Daoy (cell line): ENCODE results near the gene ST8SIA4. TPM values are rescaled to one million over a fixed set of nuclear protein-coding genes. Genes with fewer than 3 reads are reported as not detected.

ENCODE experiments used
- DNase-seq: peaks from one replicate; pipeline ENCODE4 v3.0.0-alpha.2; 2015; ENCODE audit warnings: low read depth
- total RNA-seq: library from RNA; depleted of rRNA; stranded (reverse); fragments of >200 nt; shearing (Covaris generic); gene quantifications from 2 replicates; pipeline ENCODE4 v1.2.3, GENCODE V29; 2014

ST8SIA4 gene
- total RNA-seq, 1 experiment from 2014 or later, result 2.1 TPM

DNA sequence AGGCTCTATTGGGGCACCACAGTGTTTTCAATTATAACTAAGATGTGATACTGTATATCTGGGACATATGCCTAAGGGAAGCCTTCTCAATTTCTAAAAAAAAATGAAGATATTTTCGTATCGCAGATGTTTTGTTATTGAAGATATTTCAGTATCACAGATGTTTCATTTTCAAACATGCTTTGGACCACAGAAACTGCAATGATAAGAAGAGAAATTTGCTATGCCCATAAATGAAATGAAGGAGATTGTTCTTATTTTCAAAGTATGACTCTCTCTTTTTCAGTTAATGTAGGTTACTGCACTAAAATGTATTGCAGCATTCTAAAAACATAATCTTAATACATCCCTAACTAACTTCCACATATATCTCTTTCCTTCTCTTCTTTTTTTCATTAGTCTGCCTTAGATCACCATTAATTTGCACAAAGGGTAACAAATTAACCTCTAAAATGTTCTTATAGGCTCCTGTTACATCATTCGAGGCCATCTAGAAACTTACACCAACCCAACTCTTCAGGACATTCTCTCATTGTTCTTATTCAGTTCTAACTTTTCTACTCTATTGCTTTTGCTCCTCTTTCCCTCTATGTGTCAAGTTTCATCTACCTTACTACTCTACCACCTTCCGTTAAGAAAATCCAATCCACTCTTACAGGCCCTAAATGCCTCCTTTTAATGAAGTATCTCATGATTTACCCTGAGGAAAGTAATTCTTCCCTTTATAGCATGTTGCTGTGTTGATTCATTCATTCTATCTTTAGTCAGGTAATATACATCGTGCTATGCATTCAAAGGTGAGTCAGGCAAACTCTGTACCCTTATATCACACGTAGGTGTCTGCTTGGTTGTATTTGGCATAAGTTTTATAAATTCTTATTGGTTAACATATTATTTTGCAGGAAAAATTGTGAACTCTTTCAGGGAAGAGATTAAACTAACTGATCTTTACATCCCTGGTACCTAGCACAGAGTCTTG, 70.5 kb downstream of the ST8SIA4 start:
- DNase-seq, result no peak

DNA sequence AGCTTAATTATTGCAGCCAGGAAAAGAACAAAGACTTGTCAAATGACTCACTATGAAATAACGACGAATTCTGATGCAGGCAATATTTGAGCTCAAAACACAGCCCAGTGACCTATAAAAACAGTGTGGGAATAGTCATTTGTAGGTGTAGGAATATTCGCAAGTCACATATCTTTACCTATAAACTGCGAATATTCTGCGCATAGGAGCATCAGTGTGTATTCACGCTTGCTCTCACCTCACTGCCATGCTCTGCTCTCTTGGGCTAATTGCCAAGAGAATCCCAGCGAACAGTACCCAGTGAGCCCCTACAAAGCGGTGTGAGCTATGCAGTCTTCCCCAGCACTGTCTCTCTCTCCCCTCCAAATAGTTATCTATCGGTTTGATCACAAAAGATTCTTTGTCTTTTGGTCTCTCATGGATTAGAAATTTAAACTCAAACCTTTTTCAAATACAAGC, 74.2 kb downstream of the ST8SIA4 start:
- DNase-seq, result no peak

DNA sequence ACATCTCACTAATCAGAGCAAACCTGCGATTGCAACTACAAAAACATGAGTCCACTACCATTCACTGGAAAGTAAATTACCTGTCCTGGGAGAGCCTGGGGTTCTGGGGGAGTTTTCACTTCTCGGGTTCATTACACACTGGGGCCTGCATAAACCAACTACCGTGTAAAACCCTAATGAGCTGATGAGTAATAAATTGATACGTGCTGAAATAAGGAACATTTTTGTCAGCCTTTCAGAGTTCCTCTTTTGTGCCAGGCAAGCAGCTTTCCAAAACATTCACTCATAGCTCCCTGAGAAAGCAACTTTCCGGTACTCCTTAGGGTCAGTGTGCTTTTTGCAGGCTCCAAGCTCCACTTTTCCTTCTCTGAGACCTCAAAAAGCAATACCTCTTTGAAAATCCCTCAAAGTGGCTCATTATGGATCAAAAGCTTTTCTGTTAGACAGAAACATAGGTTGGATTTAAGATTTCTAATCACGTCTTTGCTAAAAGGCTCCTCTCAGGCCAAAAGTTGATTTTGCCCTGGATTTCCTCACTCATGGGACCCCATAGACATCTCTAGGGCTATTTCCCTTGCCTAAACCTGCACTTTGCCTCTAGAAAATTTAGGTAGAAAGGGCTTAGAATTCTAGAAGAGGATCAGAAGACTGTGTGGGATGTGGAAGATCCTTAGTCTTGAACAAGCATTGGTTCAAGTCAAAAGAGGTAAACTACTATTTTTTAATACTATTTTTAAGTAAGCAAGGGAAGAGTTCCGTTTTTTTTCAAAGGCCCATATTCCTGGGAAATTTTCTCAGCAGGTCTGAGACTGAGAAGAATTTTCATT, 74.8 kb downstream of the ST8SIA4 start:
- DNase-seq, result no peak

DNA sequence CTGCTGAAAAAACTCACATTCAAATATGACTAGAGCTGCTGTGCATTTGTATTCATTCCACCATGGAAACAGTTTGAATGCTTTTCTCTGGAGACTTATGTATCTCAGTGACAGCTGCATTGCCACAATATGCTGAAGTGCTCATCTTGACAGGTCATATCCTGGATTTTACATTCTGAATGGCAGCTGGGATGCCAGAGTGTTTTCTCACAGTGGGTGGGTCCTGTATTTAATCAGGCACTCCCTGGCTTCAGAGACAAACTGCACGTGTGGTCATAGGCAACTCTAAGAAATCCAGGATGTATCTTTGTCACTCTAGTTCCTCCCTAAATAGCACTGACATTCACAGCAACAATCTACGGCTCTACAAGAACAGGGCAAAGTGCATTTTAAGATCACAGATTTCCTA, 75.6 kb downstream of the ST8SIA4 start:
- no peak for DNase-seq

DNA sequence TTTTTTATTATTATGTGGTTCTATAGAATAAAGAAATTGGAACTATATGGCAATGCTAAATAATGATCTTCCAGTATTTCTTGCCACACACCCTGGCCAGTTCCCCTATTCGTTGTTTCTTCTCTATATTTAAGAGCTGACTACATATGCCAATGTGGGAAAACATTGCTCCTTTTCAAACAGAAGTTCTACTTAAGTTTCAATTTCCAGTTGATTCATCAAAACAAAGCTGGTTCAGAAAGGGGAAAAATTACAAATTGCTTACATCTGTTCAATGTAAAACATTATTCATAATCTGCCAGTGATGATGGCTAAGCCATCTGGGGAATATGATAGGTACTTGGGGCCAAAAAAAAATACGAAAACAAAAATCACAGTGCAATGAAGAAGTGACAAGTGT, 76.9 kb downstream of the ST8SIA4 start:
- DNase-seq, result no peak

DNA sequence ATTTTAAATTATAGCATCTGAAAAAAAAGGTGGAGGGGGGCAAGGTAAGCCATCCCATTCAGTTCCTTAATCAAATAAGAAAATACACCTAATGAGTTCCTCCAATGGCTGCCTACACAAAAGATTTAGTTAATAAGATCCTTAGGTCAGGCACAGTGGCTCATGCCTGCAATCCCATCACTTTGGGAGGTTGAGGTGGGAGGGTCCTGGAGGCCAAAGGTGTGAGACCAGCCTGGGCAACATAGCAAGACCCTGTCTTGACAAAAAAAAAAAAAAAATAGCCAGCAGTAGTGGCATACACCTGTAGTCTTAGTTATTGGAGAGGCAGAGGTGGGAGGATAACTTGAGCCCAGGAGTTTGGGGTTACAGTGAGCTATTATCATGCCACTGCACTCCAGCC, 78.4 kb downstream of the ST8SIA4 start:
- DNase-seq, result no peak

DNA sequence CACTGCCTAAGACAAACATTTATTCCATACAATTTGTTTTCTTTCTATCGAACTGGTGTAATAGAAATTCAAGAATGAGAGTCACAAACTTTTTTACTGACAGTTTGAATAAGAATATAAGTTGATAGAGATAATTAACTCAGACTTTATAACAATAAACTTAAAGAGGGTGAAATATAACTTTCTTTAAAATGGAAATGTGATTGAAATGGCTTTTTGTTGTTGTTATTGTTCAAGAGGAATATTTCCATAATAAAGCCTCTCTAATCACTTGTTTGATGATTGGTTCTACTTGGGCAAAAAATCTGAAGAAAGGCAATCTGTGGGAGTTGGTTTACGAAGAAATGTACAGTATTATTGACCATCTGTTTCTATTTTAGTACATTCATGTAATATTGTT, 79.3 kb downstream of the ST8SIA4 start:
- DNase-seq, result no peak

DNA sequence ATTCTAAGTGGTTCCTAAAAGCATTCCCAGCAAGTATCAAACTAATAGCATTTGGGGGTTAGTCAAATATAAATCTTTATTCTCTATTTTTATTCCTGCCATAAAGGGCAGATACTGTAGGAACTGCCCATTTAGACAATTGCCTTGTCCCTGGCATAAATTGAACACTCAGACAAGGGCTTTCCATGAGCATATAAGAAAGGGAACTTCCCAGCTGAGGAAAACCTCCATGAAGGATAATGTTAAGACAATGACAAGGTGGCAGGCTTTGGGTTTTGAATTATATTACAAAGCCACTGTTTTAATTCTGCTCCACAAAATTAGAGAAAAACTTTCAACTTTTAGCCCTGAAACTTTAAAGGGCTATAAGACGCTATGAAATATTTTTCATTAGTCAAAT, 81.3 kb downstream of the ST8SIA4 start:
- DNase-seq, result no peak

DNA sequence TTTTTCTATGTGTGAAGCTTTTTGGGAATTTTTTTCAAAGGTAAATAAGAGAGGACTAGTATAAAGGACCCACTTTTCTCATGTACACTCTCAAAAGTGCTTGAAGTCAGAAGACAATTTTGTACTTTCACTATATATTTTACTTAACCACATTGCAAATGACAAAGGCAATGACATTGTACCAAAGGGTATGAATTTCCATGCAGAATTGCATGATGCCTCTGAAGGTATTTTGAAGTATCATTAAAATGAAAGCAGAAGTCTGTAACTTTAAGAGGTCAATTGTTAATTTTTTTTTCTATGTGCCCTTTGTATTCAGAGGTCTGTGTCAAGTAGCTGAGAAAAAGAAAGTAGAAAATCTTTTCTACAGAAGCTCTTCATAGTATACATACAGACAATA, 84.7 kb downstream of the ST8SIA4 start:
- DNase-seq, result no peak

DNA sequence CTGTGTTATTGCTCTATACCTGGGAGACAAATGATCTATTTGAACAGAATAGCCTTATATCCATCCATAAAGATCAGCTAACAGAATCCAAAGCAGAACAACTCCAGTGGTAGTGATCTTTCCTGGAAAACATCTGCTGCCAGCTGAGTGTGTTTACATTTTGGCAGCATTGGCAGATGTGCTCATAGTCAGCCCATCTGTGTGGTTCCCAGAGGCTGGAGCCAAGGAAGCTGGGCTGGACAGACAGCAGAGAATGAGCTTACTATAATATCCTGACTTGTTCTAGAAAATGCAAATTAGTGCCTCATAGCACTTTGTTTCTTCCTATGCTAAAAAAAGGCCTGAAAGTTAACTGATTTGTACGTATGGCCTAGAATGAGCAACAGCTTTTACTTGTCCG, 99.7 kb downstream of the ST8SIA4 start:
- no peak for DNase-seq

DNA sequence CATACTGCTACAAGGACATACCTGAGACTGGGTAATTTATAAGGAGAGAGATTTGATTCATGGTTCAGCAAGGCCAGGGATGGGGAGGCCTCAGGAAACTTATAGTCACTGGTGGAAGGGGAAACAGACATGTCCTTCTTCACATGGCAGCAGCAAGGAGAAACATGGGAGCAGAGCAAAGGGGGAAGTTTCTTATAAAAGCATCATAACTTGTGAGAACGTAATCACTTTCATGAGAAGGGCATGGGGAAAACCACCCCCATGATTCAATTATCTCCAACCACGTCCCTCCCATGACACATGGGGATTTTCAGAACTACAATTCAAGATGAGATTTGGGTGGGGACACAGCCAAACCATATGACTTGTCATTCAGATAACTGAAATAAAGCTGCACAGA, 100.9 kb downstream of the ST8SIA4 start:
- no peak for DNase-seq

DNA sequence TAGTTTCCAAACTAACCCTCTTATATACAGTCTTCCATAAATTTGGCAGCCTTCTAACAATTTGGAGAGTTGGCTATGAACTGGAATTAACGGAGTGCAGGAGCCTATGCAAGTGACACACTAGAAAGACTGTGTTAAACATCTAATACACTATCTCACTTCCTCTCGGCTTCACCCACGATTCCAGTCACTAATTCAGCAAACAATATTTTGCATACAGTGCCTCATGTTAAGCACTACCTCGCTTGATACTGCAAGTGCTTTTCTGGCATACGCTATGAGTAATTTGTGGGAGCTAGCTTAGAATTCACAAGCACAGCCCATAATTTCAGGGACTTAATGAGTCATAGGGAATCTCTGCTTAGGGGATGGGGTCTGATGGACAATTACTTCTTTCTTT, 102.5 kb downstream of the ST8SIA4 start:
- DNase-seq, result no peak

DNA sequence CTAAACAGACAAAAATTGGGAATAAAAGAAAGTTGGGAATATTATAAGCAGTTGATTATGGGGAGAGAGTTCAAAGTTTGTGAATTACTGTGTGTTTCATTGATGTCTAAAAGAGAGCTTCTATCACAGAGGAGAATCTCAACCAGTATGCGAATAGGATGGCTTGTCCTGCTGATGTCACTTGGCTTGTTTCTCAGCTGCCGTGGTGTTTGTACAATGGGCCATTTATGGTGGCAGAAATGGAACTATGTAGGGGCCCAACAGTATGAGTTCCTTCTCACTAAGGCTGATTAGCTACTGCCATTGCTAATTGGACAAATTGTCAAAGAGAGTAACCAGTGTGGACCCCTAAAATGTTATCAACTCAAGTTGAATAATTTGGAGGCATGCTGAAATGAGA, 103.9 kb downstream of the ST8SIA4 start:
- no peak for DNase-seq

DNA sequence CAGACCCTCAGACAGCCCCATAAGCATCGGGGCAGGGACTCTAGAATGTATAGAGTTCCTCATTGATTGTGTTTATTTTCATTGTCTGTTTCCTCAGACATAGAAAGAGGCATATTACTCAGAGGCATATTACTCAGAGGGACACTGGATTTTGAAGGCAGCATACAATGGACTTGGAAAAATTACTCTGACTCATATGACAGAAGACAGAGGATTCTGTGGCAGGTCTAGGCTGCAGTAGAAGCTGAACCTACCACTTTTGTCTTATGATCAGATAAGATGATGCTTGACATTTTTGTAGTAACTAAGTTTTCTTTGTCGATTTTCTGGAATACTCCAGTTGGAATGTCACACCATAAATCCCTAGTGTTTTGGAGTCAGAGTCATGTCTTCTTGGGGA, 105.2 kb downstream of the ST8SIA4 start:
- no peak for DNase-seq

DNA sequence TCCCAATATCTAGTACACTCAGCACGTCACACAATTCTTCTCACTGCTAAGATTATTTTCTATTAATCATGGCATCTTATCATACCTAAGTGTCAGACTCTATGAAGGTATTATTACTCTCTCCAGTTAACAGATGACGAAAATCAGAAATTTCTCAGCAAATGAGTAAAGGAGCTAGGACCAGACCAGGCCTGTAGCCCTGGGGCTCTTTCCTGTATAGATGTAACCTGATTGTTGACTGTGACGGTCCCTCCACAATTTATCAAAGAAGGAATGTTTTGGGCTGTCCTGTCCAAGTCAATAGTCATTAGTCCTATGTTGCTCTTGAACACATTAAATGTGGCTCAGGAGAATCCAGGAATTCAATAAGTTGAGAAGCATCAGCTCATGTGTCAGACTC, 106.2 kb downstream of the ST8SIA4 start:
- no peak for DNase-seq

DNA sequence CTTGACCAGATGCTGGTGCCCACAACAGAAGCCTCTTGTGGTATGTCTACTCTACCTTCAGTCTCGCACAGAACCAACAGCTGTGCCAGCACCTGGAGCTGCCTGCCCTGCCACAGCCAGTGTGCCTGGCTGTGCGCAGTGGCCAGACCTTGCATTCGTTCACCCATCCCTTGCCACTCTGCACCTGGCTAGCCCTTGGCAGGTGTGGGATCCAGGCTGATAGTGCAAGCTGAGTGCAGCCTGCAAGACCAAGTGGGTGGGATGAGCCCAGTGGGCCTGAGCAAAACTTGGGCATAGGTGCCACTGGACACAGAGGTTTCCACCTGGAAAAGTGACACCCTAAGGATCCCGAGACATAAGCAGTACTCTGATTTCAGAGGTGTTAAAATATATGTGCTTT, 108.2 kb downstream of the ST8SIA4 start:
- no peak for DNase-seq

DNA sequence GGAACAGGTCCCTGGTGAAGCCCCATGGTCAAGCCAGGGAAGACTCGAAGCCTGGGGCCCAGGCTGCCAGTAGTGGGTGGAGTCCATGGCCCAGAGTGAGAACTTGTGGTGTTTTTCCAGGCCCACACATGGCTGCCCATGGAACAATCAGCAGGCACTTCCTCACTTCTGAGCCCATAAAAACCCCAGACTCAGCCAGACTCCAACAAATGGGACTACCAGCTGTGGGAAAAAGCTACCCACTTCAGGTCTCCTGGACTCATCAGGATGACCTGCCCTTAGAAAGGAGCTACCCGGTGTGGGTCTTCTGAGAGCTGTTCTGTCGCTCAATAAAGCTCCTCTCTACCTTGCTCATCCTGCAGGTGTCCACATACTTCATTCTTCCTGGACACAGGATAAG, 108.9 kb downstream of the ST8SIA4 start:
- no peak for DNase-seq

DNA sequence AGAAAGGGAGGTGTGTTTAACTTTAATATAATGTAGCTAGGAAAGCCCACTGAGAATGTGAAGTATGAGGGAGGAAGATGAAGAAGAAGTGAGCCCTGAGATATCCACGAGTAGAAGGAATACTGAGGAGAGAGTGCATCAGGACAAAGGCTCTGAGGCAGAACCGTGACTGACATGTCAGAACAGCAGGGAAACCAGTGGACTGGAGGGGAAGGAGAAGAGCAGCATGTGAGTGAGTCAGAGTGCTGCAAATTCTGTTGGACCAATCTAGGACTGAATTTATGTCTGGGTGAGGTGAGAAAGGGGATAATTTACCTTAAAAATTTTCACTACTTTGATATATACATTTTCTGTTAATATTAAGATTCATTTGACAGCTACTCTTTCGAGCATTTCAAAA, 110.3 kb downstream of the ST8SIA4 start:
- DNase-seq, result no peak

DNA sequence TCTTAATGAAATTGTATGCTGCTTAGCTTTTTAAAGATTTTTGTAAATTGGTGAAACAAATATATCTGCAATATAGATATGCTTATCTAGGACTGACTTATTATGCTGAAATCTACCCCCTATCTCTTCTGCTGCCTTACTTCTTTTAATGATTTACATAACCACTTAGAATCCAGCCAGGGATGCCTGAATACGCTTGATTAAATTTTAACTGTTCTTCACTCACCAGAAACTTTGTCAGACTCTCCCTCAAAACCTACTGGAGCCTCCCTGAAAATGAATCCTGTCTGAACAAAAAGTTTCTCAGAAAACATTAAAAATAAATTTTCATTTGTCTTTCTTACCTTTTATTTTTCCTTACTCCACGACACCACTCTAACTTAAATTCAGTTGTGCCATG, 111.7 kb downstream of the ST8SIA4 start:
- DNase-seq, result no peak

DNA sequence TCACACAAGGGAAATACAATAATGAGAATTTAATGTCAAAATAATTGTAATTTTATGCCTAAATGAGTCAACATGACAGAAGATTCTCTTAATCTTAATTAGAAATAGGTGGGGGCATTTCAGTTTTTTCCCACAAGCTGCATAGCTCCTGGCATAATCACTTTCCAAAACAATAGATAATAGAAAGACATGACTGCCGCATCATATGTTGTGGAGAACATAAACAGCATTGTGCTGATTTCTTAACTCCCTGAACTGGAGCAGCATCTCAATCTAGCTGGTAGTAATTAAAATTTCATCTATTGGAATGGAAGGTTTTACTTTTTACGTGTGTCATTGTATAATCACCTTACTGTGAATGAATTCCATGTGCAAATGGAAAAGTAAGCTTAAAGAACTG, 112.1 kb downstream of the ST8SIA4 start:
- no peak for DNase-seq

DNA sequence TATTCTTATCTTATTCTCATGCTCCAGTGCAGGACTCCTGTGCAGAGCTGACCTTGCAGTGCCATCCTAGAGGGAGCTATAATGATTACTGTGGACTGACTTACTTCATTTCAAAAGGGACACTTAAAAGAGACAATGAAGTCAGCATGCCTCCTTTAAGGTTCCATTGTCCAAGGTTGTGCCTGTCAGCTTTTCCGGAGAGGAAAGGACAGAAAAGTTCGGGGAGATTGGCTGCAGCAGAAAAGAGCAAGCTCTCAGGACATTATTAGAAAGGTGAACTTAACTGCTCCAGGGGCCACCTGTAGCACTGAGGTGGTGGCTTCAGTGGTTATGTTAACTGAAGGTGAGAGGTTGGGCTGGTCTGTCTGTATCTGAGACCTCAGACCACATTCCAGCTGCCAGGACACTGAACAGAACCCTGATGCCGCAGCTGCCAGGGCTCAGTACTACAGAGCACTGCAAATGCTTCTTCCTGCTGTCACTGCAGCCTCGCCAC, 112.9 kb downstream of the ST8SIA4 start:
- DNase-seq, result no peak

DNA sequence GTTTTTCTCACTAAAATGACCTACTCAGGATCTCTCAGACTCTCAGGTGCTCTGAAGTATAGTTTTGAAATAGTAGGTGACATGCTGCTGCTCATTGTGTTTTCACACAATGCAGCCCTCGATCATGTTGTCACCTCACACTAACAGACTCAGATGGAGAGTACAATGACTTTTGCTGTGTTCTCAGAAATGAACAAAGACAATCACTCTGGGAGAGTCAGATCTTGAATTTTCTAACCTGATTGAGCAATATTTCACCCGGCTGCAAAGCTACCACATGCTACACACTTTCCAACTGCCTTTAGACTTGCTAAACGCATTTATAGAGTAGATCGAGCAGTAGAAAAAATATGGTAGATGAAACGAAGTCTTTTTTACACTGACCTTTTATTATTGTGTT, 113.4 kb downstream of the ST8SIA4 start:
- DNase-seq, result no peak

DNA sequence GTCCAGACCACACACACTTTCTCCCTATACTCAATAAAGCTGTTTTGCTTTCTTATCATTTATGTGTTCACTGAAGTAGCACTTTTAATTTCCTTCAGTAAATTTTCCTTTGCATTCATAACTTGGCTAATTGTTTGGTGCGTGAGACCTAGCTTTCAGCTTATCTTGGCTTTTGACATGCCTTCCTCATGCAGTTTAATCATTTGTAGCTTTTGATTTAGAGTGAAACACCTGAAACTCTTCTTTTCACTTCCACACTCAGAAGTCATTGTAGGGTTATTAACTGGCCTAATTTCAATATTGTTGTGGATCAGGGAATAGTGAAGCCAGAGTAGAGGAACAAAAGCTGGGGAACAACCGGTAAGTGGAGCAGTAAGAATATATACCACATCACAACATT, 114.7 kb downstream of the ST8SIA4 start:
- DNase-seq, result no peak
